Subcutaneous abdominal adipose tissue (tissue), 5 donors: ENCODE data around the gene ASXL1.

Experiments used
- H3K27ac ChIP-seq: one replicate; pipeline ENCODE4 v1.7.0; 2013; ENCODE audit warnings: low read depth, mild to moderate bottlenecking, inconsistent platforms, low read length, moderate library complexity
- H3K27me3 ChIP-seq, 5 donors: one replicate each; pipeline ENCODE4 v1.7.0; 2013; ENCODE audit warnings: low read length in 5 of 5, inconsistent platforms in 1 of 5; ENCODE audit not compliant: control insufficient read depth in 5 of 5, insufficient read depth in 4 of 5
- H3K36me3 ChIP-seq, 5 donors: one replicate each; pipeline ENCODE4 v1.7.0; 2013; ENCODE audit warnings: low read length in 5 of 5; ENCODE audit not compliant: control insufficient read depth in 5 of 5, insufficient read depth in 5 of 5
- H3K4me1 ChIP-seq, 5 donors: one replicate each; pipeline ENCODE4 v1.7.0; 2013; ENCODE audit warnings: low read length in 5 of 5, mild to moderate bottlenecking in 3 of 5, moderate library complexity in 1 of 5; ENCODE audit not compliant: control insufficient read depth in 5 of 5, insufficient read depth in 5 of 5
- H3K4me3 ChIP-seq, 5 donors: one replicate each; pipeline ENCODE4 v1.7.0; 2013; ENCODE audit warnings: low read length in 5 of 5, low read depth in 1 of 5
- H3K9ac ChIP-seq, 5 donors: one replicate each; pipeline ENCODE4 v1.7.0; 2013; ENCODE audit warnings: low read length in 5 of 5, mild to moderate bottlenecking in 4 of 5, moderate library complexity in 3 of 5
- H3K9me3 ChIP-seq, 5 donors: one replicate each; pipeline ENCODE4 v1.7.0; 2013; ENCODE audit warnings: low read length in 5 of 5; ENCODE audit not compliant: control insufficient read depth in 5 of 5
- donor health status: healthy.
- donor health status: healthy.
- donor health status: healthy.
- donor health status: healthy.
- donor health status: healthy.

Gene ASXL1

DNA sequence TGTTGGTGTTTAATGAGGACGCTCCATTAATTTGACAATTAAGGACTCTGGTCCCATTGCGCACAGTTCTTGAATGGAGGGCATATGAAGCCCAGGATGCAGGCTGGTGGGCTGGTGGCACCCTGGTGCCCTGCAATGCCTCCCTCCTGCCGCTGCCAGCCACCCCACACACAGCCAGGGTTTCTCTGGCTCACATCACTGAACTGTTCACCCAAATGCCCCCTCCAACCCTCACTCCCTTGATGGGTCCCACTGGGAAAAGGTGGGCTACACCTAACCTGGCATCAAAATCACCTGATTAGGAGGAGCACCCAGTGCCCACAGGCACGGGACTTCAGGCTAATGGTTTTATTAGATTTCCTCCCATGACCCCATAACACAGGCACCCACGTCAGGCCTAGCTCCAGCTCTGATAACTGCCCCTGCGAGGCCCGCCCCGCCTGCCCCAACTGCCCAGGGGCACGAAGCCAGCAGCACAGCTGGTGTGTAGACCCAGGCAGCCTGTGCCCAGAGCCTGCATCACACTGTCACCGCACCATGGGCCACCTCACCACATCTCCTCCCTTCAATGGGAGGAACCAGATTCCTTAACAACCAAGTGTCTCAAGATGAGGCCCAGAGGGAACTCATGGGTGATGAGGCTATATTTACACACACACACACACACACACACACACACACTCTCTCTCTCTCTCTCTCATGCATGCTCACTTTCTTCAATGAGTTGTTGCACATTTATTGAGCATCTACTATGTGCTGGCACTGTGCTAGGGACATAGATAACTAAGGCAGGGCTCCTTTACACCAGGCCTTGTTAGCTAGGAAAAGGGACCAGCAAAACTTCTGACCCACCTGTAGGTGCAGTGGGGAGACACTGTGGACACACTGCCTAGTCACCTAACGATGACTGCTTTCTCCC is 119.7 kb downstream of the ASXL1 start:
- no peaks in the 10 kb centered on the region for H3K27me3 ChIP-seq
- no peak overlapping the region for H3K4me3 ChIP-seq
- H3K27ac ChIP-seq, result peak overlapping the region; percentile 32
- H3K4me1 ChIP-seq, result peaks cover 33 to 93% (median 84%) of the 10 kb centered on the region in 5 donors
- no peaks in the 10 kb centered on the region for H3K9me3 ChIP-seq
- peak overlapping the region in 1 of 5 donors; percentile 11 for H3K9ac ChIP-seq
- no peaks in the 10 kb centered on the region for H3K36me3 ChIP-seq

DNA sequence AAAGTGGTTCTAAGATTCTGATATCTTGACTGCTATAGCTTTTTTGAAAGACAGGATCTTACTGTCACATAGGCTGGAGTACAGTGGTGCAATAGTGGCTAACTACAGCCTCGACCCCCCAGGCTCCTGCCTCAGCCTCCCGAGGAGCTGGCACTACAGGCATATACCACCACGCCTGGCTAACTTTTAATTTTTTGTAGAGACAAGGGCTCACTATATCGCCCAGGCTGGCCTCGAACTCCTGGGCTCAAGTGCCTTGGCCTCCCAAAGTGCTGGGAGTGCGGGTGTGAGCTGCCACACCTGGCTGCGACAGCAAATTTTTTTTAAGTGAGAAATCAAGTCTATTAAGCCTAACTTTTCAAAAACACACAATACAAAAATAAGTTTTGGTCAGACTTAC is 120.4 kb downstream of the ASXL1 start:
- Histone ChIP-seq H3K27ac (no peak overlapping the region), H3K36me3 (no peaks in the 10 kb centered on the region), H3K9ac (no peak overlapping the region), H3K27me3 (no peaks in the 10 kb centered on the region), H3K4me3 (no peak overlapping the region), H3K4me1 (peaks cover 32 to 85% (median 76%) of the 10 kb centered on the region in 5 donors), H3K9me3 (no peaks in the 10 kb centered on the region)

DNA sequence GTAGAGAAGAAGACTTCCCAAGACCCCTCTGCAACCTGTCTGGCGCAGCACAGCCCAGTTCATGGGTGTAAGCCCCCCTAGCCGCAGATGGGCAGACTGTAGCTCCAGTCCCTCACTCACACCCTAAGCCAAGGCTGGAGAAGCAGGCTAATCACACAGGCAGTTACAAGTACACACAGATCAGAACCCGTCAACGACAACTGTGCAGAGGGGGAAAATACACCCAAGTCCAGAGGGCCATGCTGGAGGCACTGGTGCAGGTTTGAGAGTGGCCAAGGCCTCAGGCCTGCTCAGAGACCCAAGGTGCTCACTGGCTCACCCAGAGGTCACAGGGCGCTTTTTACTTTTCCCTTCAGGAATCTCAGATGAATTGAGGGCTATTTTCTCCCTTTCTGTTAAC is 120.9 kb downstream of the ASXL1 start:
- no peaks in the 10 kb centered on the region for H3K36me3 ChIP-seq
- H3K27ac ChIP-seq, result no peak overlapping the region
- no peaks in the 10 kb centered on the region for H3K9me3 ChIP-seq
- peak overlapping the region in 1 of 5 donors; percentile 26 for H3K9ac ChIP-seq
- H3K4me3 ChIP-seq, result no peak overlapping the region
- no peaks in the 10 kb centered on the region for H3K27me3 ChIP-seq
- peaks cover 29 to 85% (median 76%) of the 10 kb centered on the region in 5 donors for H3K4me1 ChIP-seq

DNA sequence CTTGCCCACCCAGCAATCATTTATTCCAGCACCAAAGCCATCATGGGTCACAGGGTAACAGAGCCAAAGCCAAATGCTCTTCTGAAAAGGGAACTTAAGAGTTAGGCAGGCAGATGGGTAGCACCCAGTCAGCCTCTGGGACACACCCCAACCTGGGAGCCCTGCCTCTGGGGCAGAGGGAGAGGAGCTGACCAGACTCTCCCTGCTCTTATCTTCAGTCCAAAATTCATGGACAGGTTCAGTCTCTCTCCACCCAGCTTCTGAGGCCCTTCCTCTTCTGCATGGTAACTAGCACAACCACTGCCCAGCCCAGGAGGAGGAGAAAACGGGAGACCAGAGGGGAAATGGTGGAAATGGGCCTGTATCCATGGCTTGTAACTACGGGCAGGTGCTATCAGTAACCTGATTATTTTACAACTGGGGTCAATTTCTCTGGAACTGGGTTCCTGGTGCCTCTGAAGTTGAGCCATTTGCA is 121.6 kb downstream of the ASXL1 start:
- Histone ChIP-seq H3K4me1 (peaks cover 26 to 82% (median 71%) of the 10 kb centered on the region in 5 donors), H3K9ac (peak overlapping the region in 2 of 5 donors; percentile 4 to 26)

DNA sequence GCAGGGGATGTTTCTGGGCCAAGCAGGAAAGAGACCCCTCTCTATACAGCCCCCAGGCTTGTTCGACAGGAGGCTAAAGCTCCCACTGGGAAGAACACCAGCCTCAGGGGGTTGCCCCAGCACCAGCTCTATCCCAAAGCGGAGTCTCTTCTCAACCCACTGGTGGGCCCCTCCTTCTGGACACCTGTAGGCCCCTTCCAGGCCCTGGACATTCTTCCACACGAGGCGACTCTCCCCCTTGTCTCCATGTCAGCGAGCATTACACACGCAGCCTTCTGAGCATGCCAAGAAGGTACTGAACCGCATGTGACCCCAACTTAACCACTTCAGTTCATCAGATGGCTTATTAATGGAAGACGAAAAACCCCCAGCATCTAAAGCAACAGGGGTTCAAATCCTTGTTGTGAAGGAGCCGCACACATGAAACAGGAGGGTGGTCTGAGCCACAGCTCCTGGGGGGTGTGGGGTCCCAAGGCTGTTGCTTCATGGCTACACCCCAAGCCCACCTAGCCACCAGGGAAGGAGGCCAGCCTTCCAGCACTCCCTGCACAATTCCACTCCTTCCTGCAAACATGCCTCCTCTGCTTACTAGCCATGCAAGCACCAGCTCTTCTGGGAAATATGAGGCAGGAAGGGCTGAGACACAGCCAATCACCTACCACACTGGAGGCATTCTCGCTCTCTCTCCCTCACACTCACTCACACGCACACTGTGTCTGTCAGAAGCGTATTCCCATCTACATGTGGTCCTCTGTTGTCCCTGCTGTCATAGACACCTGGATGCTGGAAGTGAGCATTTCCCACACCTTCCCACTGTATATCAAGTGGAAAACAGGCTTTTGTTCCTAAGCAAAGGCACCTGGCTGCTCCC is 122.5 kb downstream of the ASXL1 start:
- H3K27me3 ChIP-seq, result no peaks in the 10 kb centered on the region
- no peaks in the 10 kb centered on the region for H3K9me3 ChIP-seq
- H3K36me3 ChIP-seq, result no peaks in the 10 kb centered on the region
- H3K9ac ChIP-seq, result peak overlapping the region in 4 of 5 donors; percentile 26 to 69 (median 52)
- H3K27ac ChIP-seq, result peak overlapping the region; percentile 76
- peaks cover 26 to 80% (median 69%) of the 10 kb centered on the region in 5 donors for H3K4me1 ChIP-seq
- H3K4me3 ChIP-seq, result peak overlapping the region in 4 of 5 donors; percentile 32 to 65 (median 40)

More for the DNA sequence above, 121.6 kb downstream of the ASXL1 start:
- Histone ChIP-seq H3K36me3 (no peaks in the 10 kb centered on the region), H3K4me3 (no peak overlapping the region), H3K27me3 (no peaks in the 10 kb centered on the region), H3K9me3 (no peaks in the 10 kb centered on the region), H3K27ac (no peak overlapping the region)

DNA sequence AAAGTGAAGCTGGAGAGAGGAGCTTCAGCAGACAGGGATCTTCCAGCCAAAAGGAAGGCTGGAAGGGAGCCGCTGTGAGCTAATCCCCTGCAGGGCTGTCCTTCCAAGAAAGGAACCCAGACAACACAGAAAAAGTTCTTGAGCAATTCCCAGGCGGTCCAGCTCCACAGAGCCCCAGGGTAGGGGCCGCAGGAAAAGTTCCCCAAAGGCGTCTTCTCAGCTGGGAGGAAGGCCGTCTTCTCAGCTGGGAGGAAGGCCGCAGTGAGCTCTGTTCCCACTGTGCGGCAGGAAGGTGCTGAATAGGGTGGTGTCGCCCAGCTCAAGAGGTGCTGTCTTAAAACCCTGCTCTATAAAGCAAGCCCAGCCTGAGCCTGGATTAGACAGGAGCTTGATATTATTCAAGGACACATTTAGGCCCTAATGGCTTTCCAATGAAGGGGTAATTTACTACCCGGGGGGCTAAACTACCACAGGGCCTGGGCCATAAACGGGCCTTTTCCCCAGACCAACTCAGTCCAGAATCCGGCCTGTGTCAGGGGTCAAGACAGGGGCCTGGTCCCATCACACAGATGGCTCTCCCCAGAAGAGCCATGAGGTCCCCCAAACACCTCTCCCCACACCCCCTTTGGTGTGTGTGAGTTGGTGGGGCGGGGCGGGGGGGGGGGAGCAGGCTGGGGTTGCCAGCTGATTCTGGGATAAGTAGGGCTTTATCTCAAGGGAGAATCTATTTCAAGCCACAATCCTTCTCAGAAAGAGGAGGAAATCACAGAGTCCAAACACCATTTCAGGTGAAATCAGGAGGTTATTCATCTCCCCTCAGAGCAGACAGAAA is 123.4 kb downstream of the ASXL1 start:
- peak overlapping the region; percentile 41 to 75 (median 64) for H3K4me3 ChIP-seq
- no peaks in the 10 kb centered on the region for H3K9me3 ChIP-seq
- no peaks in the 10 kb centered on the region for H3K27me3 ChIP-seq
- H3K9ac ChIP-seq, result peak overlapping the region; percentile 58 to 73 (median 67)
- peaks cover 23 to 71% (median 61%) of the 10 kb centered on the region in 5 donors for H3K4me1 ChIP-seq
- peak overlapping the region; percentile 76 for H3K27ac ChIP-seq
- no peaks in the 10 kb centered on the region for H3K36me3 ChIP-seq

DNA sequence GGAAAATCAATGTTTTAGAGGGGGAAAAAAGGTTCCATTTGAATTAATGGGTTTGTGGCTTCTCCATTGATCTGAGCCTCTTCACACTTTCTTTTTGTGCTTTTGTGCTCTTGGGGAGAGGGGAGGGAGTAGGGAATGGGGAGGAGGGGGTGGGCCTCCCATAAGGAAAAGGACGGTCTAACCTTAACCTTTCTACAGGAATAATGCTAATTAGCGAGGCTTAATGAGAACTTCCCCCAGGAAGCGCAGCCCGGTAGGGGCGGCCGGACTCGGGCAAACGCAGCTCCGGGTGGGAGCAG is 124.0 kb downstream of the ASXL1 start:
- Histone ChIP-seq H3K9me3 (no peaks in the 10 kb centered on the region), H3K4me1 (peaks cover 21 to 66% (median 55%) of the 10 kb centered on the region in 5 donors), H3K4me3 (peak overlapping the region; percentile 41 to 75 (median 64)), H3K36me3 (no peaks in the 10 kb centered on the region), H3K27me3 (no peaks in the 10 kb centered on the region), H3K9ac (peak overlapping the region; percentile 58 to 73 (median 62)), H3K27ac (peak overlapping the region; percentile 76)

DNA sequence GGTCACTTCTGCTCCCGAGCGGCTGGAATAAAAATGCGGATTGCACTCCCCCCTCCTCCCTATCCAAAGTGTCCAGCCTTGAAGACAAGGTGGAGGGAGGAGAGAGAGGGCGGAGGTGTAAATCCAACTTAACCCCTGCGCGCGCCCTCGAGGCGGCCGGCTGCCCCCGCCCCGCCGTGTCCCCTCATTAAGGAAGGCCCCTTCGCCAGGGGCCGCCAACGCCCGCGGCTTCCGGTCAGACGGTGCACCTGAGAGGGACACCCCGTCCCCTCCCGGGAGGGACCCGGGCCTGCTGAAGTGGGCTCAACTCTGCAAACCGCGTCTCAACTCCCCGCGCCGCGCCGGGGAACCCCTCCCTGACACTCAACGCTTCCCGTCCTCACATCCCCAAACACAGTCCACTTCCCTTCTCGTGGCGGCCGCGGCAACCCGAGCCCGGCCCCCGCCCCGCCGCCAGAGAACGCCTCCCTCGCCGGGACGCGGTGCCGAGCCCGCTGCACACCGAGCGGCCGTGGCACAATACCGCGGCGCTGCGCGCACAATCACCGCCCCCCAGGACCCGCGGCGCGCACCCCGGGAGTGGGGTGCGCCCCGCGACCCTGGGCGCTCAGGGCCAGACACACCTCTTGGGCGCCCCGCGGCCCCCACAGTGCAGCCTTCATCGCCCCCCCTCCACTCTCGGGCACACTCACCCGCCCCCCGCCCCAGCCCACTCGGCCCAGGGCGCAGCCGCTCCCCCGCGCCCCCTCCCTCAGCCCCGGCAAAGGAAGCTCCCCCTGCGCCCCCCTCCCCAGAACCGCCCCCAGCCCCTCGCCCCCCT is 124.5 kb downstream of the ASXL1 start:
- Histone ChIP-seq H3K27ac (peak overlapping the region; percentile 76), H3K27me3 (no peaks in the 10 kb centered on the region), H3K9ac (peak overlapping the region in 4 of 5 donors; percentile 58 to 68 (median 61)), H3K9me3 (no peaks in the 10 kb centered on the region), H3K4me3 (peak overlapping the region; percentile 41 to 75 (median 64)), H3K4me1 (peaks cover 17 to 60% (median 50%) of the 10 kb centered on the region in 5 donors), H3K36me3 (no peaks in the 10 kb centered on the region)
